ENCODE results near the gene SLC5A11.

DNA sequence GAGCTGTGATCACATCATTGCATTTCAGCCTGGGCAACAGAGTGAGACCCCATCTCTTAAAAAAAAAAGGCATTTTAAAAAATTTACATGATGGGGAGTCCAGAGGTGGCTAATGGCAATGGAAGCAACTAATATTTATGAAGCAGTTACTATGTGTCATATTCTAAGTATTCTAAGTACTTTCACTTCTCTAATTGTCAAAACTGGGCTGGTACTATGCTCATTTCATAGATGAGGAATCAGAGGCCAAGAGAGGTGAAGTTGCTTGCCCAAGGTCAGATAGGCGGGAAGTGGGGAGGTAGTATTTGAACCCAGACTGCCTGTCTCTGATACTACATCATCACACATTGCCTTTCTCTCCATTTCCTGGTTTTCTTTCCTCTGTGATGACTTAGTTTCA lies 50.7 kb downstream of the SLC5A11 start:
- TF ChIP-seq, protein P1, sequence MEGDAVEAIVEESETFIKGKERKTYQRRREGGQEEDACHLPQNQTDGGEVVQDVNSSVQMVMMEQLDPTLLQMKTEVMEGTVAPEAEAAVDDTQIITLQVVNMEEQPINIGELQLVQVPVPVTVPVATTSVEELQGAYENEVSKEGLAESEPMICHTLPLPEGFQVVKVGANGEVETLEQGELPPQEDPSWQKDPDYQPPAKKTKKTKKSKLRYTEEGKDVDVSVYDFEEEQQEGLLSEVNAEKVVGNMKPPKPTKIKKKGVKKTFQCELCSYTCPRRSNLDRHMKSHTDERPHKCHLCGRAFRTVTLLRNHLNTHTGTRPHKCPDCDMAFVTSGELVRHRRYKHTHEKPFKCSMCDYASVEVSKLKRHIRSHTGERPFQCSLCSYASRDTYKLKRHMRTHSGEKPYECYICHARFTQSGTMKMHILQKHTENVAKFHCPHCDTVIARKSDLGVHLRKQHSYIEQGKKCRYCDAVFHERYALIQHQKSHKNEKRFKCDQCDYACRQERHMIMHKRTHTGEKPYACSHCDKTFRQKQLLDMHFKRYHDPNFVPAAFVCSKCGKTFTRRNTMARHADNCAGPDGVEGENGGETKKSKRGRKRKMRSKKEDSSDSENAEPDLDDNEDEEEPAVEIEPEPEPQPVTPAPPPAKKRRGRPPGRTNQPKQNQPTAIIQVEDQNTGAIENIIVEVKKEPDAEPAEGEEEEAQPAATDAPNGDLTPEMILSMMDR (IDR thresholded peaks at IDR 0.05): no peak
- TF ChIP-seq POLR2A (IDR thresholded peaks at IDR 0.05): no peak

All from heart left ventricle (tissue), 13 donors.